Measurements from ENCODE around the gene ANKRD16.
"Not testable (repeated sequence)": the region's sequence is repeated elsewhere in the genome, so short reads cannot be mapped to it uniquely, and the experiment has no call there.

DNA sequence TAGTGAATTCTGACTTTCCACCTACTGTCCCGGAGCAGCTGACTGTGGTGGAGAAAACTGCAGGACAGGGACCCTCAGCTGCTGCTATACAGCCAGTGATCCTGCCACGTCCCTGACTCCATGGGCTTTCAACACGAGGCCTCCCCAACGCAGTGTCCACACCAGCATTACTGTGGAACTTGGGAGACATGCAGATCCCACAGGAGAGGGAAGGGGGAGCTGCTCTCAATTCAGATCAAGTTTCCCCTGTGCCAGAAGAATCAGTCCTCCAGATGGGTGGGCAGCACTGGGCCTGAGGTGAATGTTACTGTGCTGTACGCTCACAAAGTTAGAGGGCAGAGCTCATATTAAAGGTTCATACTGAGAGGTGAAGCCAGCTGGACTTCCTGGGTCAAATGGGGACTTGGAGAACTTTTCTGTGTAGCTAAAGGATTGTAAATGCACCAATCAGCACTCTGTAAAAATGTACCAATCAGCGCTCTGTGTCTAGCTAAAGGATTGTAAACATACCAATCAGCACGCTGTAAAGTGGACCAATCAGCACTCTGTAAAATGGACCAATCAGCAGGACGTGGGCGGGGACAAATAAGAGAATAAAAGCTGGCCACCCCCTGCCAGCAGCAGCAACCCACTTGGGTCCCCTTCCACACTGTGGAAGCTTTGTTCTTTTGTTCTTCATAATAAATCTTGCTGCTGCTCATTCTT lies 26.6 kb downstream of the ANKRD16 start:
- TF ChIP-seq POLR2AphosphoS5 (IDR thresholded peaks at IDR 0.05; ENCODE audit: borderline replicate concordance, low read depth, low read length); EZH2 (IDR thresholded peaks at IDR 0.05): not testable (repeated sequence)

Measured in SK-N-MC (cell line).